Measurements from ENCODE around the gene OVAAL.

- no peak for TF ChIP-seq CTCF (IDR thresholded peaks at IDR 0.05; ENCODE audit: insufficient read depth, low read length)
- no peak for TF ChIP-seq GABPA (IDR thresholded peaks at IDR 0.05; ENCODE audit: low read depth)
Observed at GRCh38 chr1:180588121-180588520, 29.4 kb downstream of the OVAAL start.
